H1 (cell line): ENCODE results near the gene GREM2. TPM values are rescaled to one million over a fixed set of nuclear protein-coding genes. Genes with fewer than 3 reads are reported as not detected.

Experiments
- CTCF ChIA-PET: fragments of 300-600 bp; sonication (Branson Sonifier 250); formaldehyde crosslinking; loops from one replicate; lab custom pipeline; 2021; ENCODE audit not compliant: partially characterized antibody; lab: Charles Lee
- POLR2A ChIA-PET: fragments of 300-600 bp; sonication (Branson Sonifier 250); formaldehyde crosslinking; loops from one replicate; lab custom pipeline; 2021; ENCODE audit warnings: inconsistent platforms; ENCODE audit not compliant: partially characterized antibody; lab: Charles Lee
- DNase-seq, 2 experiments: peaks; one replicate each; pipeline versions ENCODE4 v3.0.0 to v3.0.0-alpha.2; 2010 to 2022; ENCODE audit warnings: low spot score in 2 of 2, low read depth in 1 of 2, mixed read lengths in 1 of 2
- FAIRE-seq: peaks from 2 replicates; lab custom pipeline; 2011; peaks lifted over from hg19 to GRCh38; lab: Jason Lieb, UNC
- H2AFZ ChIP-seq: 2 replicates; pipeline ENCODE4 v1.8.1; 2012; ENCODE audit warnings: low read length, inconsistent platforms
- H2AK5ac ChIP-seq: 2 replicates; pipeline ENCODE4 v1.6.1; 2013; ENCODE audit warnings: low read depth, low read length
- H2BK120ac ChIP-seq: replicated peaks from 2 replicates; pipeline ENCODE3; 2013; ENCODE audit warnings: low read depth, low read length, inconsistent platforms
- H2BK12ac ChIP-seq: 2 replicates; pipeline ENCODE4 v1.6.1; 2013; ENCODE audit warnings: low read depth, low read length
- H2BK15ac ChIP-seq: 2 replicates; pipeline ENCODE4 v1.6.1; 2013; ENCODE audit warnings: low read length
- H2BK20ac ChIP-seq: 2 replicates; pipeline ENCODE4 v1.6.1; 2013; ENCODE audit warnings: low read length
- H2BK5ac ChIP-seq: 2 replicates; pipeline ENCODE4 v1.6.1; 2013; ENCODE audit warnings: low read depth, low read length
- H3K14ac ChIP-seq: 2 replicates; pipeline ENCODE4 v1.6.1; 2013; ENCODE audit warnings: inconsistent platforms; ENCODE audit not compliant: insufficient read length
- H3K18ac ChIP-seq: 2 replicates; pipeline ENCODE4 v1.6.1; 2013; ENCODE audit warnings: low read length; ENCODE audit errors: extremely low read depth
- H3K23ac ChIP-seq: 2 replicates; pipeline ENCODE4 v1.6.1; 2013; ENCODE audit warnings: inconsistent platforms; ENCODE audit not compliant: insufficient read length
- H3K23me2 ChIP-seq: 2 replicates; pipeline ENCODE4 v1.6.1; 2013; ENCODE audit warnings: low read depth, low read length
- H3K27ac ChIP-seq: 2 replicates; pipeline ENCODE4 v1.6.1; 2011; ENCODE audit warnings: low read depth, low read length, inconsistent platforms
- H3K27me3 ChIP-seq, 4 experiments: replicated peaks in 1 of 4; 1 replicate in 1 of 4; 2 replicates in 3 of 4; pipeline versions ENCODE4 v1.6.1 to v1.8.1; 2011 to 2013; ENCODE audit warnings: low read length in 3 of 4, mild to moderate bottlenecking in 3 of 4, inconsistent platforms in 2 of 4, mixed read lengths in 2 of 4, moderate library complexity in 1 of 4; ENCODE audit not compliant: control insufficient read depth in 3 of 4, insufficient read depth in 3 of 4; ENCODE audit errors: extremely low read depth in 1 of 4
- H3K36me3 ChIP-seq, 4 experiments: 2 replicates each; pipeline versions ENCODE4 v1.6.1 to v1.8.1; 2011 to 2013; ENCODE audit warnings: mild to moderate bottlenecking in 4 of 4, low read length in 3 of 4, moderate library complexity in 2 of 4, control low read depth in 1 of 4, inconsistent platforms in 1 of 4; ENCODE audit not compliant: insufficient read depth in 4 of 4, control insufficient read depth in 2 of 4
- H3K4ac ChIP-seq: replicated peaks from 2 replicates; pipeline ENCODE3; 2013; ENCODE audit warnings: low read length, low read depth, mixed read lengths, inconsistent platforms; ENCODE audit not compliant: insufficient read length
- H3K4me1 ChIP-seq, 4 experiments: replicated peaks in 1 of 4; 1 replicate in 1 of 4; 2 replicates in 3 of 4; pipeline versions ENCODE4 v1.6.1 to v1.8.1; 2011 to 2013; ENCODE audit warnings: low read length in 3 of 4, inconsistent platforms in 2 of 4, mixed read lengths in 1 of 4; ENCODE audit not compliant: insufficient read depth in 4 of 4, control insufficient read depth in 3 of 4
- H3K4me2 ChIP-seq, 2 experiments: 2 replicates each; pipeline versions ENCODE4 v1.6.1 to v1.8.1; 2011 to 2013; ENCODE audit warnings: low read depth in 2 of 2, low read length in 2 of 2, control low read depth in 1 of 2, inconsistent platforms in 1 of 2, mild to moderate bottlenecking in 1 of 2; ENCODE audit not compliant: insufficient read depth in 1 of 2
- H3K4me3 ChIP-seq, 4 experiments: fragments of 200-600, 300-600 bp in 1 of 4; sonication (generic), shearing (Covaris generic), sonication (Bioruptor Twin) in 1 of 4; 2 replicates each; pipeline versions ENCODE4 v1.5.1 to v1.8.1; 2011 to 2016; ENCODE audit warnings: low read length in 4 of 4, low read depth in 3 of 4, control low read depth in 2 of 4, inconsistent platforms in 2 of 4, mild to moderate bottlenecking in 2 of 4, mixed read lengths in 1 of 4, moderate library complexity in 1 of 4; ENCODE audit not compliant: insufficient read depth in 2 of 4; ENCODE audit errors: extremely low read depth in 1 of 4
- H3K56ac ChIP-seq: replicated peaks from 2 replicates; pipeline ENCODE3; 2013; ENCODE audit warnings: low read depth, mild to moderate bottlenecking, mixed read lengths, low read length, inconsistent platforms; ENCODE audit not compliant: insufficient read length
- H3K79me1 ChIP-seq: 2 replicates; pipeline ENCODE4 v1.6.1; 2013; ENCODE audit warnings: low read depth, low read length, control low read depth
- H3K79me2 ChIP-seq, 2 experiments: 2 replicates each; pipeline versions ENCODE4 v1.6.1 to v1.8.1; 2012 to 2013; ENCODE audit warnings: low read length in 2 of 2, mild to moderate bottlenecking in 2 of 2, inconsistent platforms in 1 of 2; ENCODE audit not compliant: insufficient read depth in 2 of 2, control insufficient read depth in 1 of 2
- H3K9ac ChIP-seq, 4 experiments: replicated peaks in 1 of 4; 1 replicate in 1 of 4; 2 replicates in 3 of 4; pipeline versions ENCODE4 v1.6.1 to v1.8.1; 2011 to 2013; ENCODE audit warnings: low read depth in 3 of 4, low read length in 3 of 4, control low read depth in 2 of 4, mild to moderate bottlenecking in 2 of 4, moderate library complexity in 2 of 4, inconsistent platforms in 1 of 4; ENCODE audit errors: extremely low read depth in 1 of 4
- H3K9me3 ChIP-seq, 2 experiments: 2 replicates each; pipeline versions ENCODE4 v1.6.1 to v1.8.1; 2012 to 2013; ENCODE audit warnings: mild to moderate bottlenecking in 2 of 2, moderate library complexity in 2 of 2, control low read depth in 1 of 2, inconsistent platforms in 1 of 2, low read depth in 1 of 2, low read length in 1 of 2, mixed read lengths in 1 of 2; ENCODE audit not compliant: insufficient read depth in 2 of 2
- H4K20me1 ChIP-seq, 2 experiments: replicated peaks in 1 of 2; 2 replicates each; pipeline versions ENCODE3 to v1.8.1; 2011 to 2013; ENCODE audit warnings: inconsistent platforms in 2 of 2, low read length in 2 of 2, mild to moderate bottlenecking in 1 of 2; ENCODE audit not compliant: insufficient read depth in 2 of 2, control insufficient read depth in 1 of 2
- H4K5ac ChIP-seq: 2 replicates; pipeline ENCODE4 v1.6.1; 2013; ENCODE audit warnings: low read length, low read depth, mixed read lengths, inconsistent platforms; ENCODE audit not compliant: insufficient read length
- H4K8ac ChIP-seq: 2 replicates; pipeline ENCODE4 v1.8.0; 2013; ENCODE audit warnings: mild to moderate bottlenecking, moderate library complexity, low read length, inconsistent platforms; ENCODE audit not compliant: insufficient read depth; ENCODE audit errors: extremely low read depth
- H4K91ac ChIP-seq: replicated peaks from 2 replicates; pipeline ENCODE3; 2013; ENCODE audit warnings: low read length, mixed read lengths, inconsistent platforms; ENCODE audit not compliant: insufficient read length
- BACH1 ChIP-seq: IDR thresholded peaks from 2 replicates; pipeline ENCODE4 v1.6.1; 2012; ENCODE audit warnings: low read length, improper control_type of control experiment
- BCL11A ChIP-seq, 2 experiments: IDR thresholded peaks; one replicate each; pipeline ENCODE4 v1.6.1; 2011; ENCODE audit warnings: low read depth in 2 of 2, low read length in 2 of 2, mild to moderate bottlenecking in 2 of 2
- BRCA1 ChIP-seq: IDR thresholded peaks from 2 replicates; pipeline ENCODE4 v1.6.1; 2012; ENCODE audit warnings: low read depth, low read length, improper control_type of control experiment
- CBX8 ChIP-seq: fragments of 300-800, 300-1000 bp; sonication (generic); IDR thresholded peaks from 2 replicates; pipeline ENCODE4 v1.7.1; 2016; ENCODE audit warnings: low read depth, low read length, borderline replicate concordance
- POLR2A ChIP-seq, 2 experiments: IDR thresholded peaks; 1 replicate in 1 of 2; 2 replicates in 1 of 2; pipeline ENCODE4 v1.6.1; 2011; ENCODE audit warnings: low read depth in 2 of 2, low read length in 2 of 2, mild to moderate bottlenecking in 2 of 2; ENCODE audit errors: control extremely low read depth in 1 of 2
- SRF ChIP-seq: IDR thresholded peaks from 2 replicates; pipeline ENCODE4 v1.6.1; 2011; ENCODE audit warnings: mild to moderate bottlenecking, low read depth, low read length, moderate library complexity
- TBP ChIP-seq: IDR thresholded peaks from 2 replicates; pipeline ENCODE4 v1.6.1; 2011; ENCODE audit warnings: low read depth, low read length, improper control_type of control experiment
- ZNF274 ChIP-seq: IDR thresholded peaks from 2 replicates; pipeline ENCODE4 v1.7.0; 2012; ENCODE audit warnings: low read length, borderline replicate concordance; ENCODE audit errors: extremely low read depth
- WGBS, 2 experiments: shearing (Covaris generic) in 1 of 2; methylation state at CpG; one replicate each; pipeline versions ENCODE4 v1.1.6 to v1.1.7; 2013 to 2015; ENCODE audit warnings: low lambda C conversion rate in 2 of 2, mixed read lengths in 2 of 2, inconsistent platforms in 1 of 2, low coverage in 1 of 2, missing lambda C conversion rate in 1 of 2; ENCODE audit not compliant: insufficient replicate concordance in 2 of 2, insufficient coverage in 1 of 2, insufficient read length in 1 of 2; ENCODE audit errors: extremely low coverage in 1 of 2, missing lambda C conversion rate in 1 of 2; 5-methylcytosine and 5-hydroxymethylcytosine counted together
- polyA plus RNA-seq, 7 experiments: library from polyadenylated mRNA; depleted of rRNA in 3 of 7; stranded (reverse) in 5 of 7; unstranded in 2 of 7; fragments of >200 nt in 5 of 7; fragments of 200-250 nt in 2 of 7; gene quantifications; 1 replicate in 5 of 7; 2 replicates in 1 of 7; 4 replicates in 1 of 7; pipeline versions ENCODE4 v1.2.1 to v1.2.3, GENCODE V29; 2011 to 2013; ENCODE audit warnings: missing spikeins in 2 of 7, mixed read lengths in 2 of 7
- total RNA-seq: library from RNA; stranded (reverse); fragmentation: NEBNext Ultra II Directional; extraction: Animal tissue kit (Norgen Biotek cat#: 25700); gene quantifications from 2 replicates; pipeline ENCODE4 v1.2.1, GENCODE V29; 2021
- TF ChIP-seq, protein P1 (sequence below), 3 experiments: IDR thresholded peaks; 1 replicate in 2 of 3; 2 replicates in 1 of 3; pipeline versions ENCODE4 v1.5.1 to v1.6.1; 2011; ENCODE audit warnings: low read length in 3 of 3, mild to moderate bottlenecking in 3 of 3, inconsistent platforms in 2 of 3, low read depth in 1 of 3, moderate library complexity in 1 of 3; ENCODE audit not compliant: insufficient read depth in 1 of 3; ENCODE audit errors: control extremely low read depth in 1 of 3

The GREM2 gene
- total and polyA plus RNA-seq, 2 of the 8 experiments (the other 6 are each of a cell fraction or from before 2014, with no cell fraction given): 0.05 TPM; not detected in 1

DNA sequence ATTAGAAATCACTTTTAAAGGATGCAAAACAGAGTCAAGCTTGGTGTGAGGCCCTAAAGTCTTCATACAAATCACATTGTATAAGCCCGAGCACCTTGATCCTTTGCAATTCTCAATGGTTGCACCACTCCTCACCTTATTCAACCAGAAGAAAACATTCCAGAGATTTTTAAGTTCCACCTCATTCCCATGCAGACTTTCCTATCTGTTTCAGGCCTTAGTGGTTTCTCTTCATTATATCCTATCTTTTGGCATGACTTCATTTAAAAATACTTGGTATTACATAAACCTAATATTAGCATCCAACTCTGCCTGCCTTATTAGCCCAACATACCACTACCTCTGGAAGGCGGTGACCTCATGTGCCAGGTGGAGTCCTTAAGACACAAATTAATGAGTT, 9.3 kb upstream of the GREM2 start:
- H3K4me2 ChIP-seq: no peak overlapping the region
- TF ChIP-seq BCL11A (IDR thresholded peaks at IDR 0.05; ENCODE audit: low read depth in 2 of 2, low read length in 2 of 2): no peak
- no peak for TF ChIP-seq BRCA1
- no peak for TF ChIP-seq POLR2A (IDR thresholded peaks at IDR 0.05; ENCODE audit: control extremely low read depth in 1 of 2, low read depth in 2 of 2, low read length in 2 of 2)
- no peak for TF ChIP-seq TBP
- TF ChIP-seq BACH1: no peak
- TF ChIP-seq, protein P1, sequence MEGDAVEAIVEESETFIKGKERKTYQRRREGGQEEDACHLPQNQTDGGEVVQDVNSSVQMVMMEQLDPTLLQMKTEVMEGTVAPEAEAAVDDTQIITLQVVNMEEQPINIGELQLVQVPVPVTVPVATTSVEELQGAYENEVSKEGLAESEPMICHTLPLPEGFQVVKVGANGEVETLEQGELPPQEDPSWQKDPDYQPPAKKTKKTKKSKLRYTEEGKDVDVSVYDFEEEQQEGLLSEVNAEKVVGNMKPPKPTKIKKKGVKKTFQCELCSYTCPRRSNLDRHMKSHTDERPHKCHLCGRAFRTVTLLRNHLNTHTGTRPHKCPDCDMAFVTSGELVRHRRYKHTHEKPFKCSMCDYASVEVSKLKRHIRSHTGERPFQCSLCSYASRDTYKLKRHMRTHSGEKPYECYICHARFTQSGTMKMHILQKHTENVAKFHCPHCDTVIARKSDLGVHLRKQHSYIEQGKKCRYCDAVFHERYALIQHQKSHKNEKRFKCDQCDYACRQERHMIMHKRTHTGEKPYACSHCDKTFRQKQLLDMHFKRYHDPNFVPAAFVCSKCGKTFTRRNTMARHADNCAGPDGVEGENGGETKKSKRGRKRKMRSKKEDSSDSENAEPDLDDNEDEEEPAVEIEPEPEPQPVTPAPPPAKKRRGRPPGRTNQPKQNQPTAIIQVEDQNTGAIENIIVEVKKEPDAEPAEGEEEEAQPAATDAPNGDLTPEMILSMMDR (IDR thresholded peaks at IDR 0.05; ENCODE audit: control extremely low read depth in 1 of 3, insufficient read depth in 1 of 3, low read depth in 1 of 3, low read length in 3 of 3): no peak
- no peak for TF ChIP-seq SRF
- no peak for TF ChIP-seq ZNF274
- TF ChIP-seq CBX8: no peak
- no peak overlapping the region for H3K56ac ChIP-seq
- no peaks in the 10 kb centered on the region for H3K79me1 ChIP-seq
- no peak overlapping the region for H3K4ac ChIP-seq
- FAIRE-seq (no peak), DNase-seq (no peak)
- H4K91ac ChIP-seq: no peak overlapping the region
- no peak overlapping the region for H3K23ac ChIP-seq
- H3K79me2 ChIP-seq: no peaks in the 10 kb centered on the region
- H3K9me3 ChIP-seq: no peaks in the 10 kb centered on the region
- no peak overlapping the region for H3K27ac ChIP-seq
- no peak overlapping the region for H4K8ac ChIP-seq
- ChIA-PET POLR2A (no interaction called here), CTCF (interaction anchor here (1.1 to 1.3 kb wide), 2 partner anchors 18 to 128 kb away, joined by 3 to 5 read pairs; no protein-coding TSS in a partner anchor)
- no peak overlapping the region for H2BK15ac ChIP-seq
- H4K20me1 ChIP-seq: no peaks in the 10 kb centered on the region
- H3K36me3 ChIP-seq: no peaks in the 10 kb centered on the region
- H3K27me3 ChIP-seq: no peaks in the 10 kb centered on the region
- H3K23me2 ChIP-seq: no peaks in the 10 kb centered on the region
- no peak overlapping the region for H3K14ac ChIP-seq
- no peak overlapping the region for H3K9ac ChIP-seq
- no peaks in the 10 kb centered on the region; a peak in 1 of 7 replicates for H3K4me1 ChIP-seq
- WGBS, 2 experiments: 90% methylated on average over 2 of the region's 2 CpGs; no CpG with 5 or more reads in 1 of the 2 experiments
- no peak overlapping the region for H2BK120ac ChIP-seq
- no peak overlapping the region for H2AK5ac ChIP-seq
- H3K18ac ChIP-seq: no peak overlapping the region
- no peak overlapping the region for H2BK20ac ChIP-seq
- H2BK5ac ChIP-seq: no peak overlapping the region
- H3K4me3 ChIP-seq: no peak overlapping the region
- no peak overlapping the region for H2AFZ ChIP-seq
- H2BK12ac ChIP-seq: no peak overlapping the region
- H4K5ac ChIP-seq: no peak overlapping the region
